Lower leg skin (tissue), 3 donors: Measurements from ENCODE around the gene HLA-DQA1.

Source experiments
- POLR2A ChIP-seq, 2 donors: fragments of 450-650 bp; IDR thresholded peaks; one replicate each; pipeline ENCODE4 v1.6.1; 2016 to 2017; ENCODE audit warnings: antibody characterized with exemption in 2 of 2, mild to moderate bottlenecking in 1 of 2, moderate library complexity in 1 of 2
- TF ChIP-seq, protein P1 (sequence below), 3 donors: fragments of 450-650 bp; IDR thresholded peaks; one replicate each; pipeline ENCODE4 v1.5.1; 2016; ENCODE audit warnings: antibody characterized with exemption in 3 of 3, mild to moderate bottlenecking in 3 of 3, moderate library complexity in 2 of 3

GRCh38 chr6:32615885-32616532 is 21.2 kb upstream of the HLA-DQA1 start:
- TF ChIP-seq, protein P1, sequence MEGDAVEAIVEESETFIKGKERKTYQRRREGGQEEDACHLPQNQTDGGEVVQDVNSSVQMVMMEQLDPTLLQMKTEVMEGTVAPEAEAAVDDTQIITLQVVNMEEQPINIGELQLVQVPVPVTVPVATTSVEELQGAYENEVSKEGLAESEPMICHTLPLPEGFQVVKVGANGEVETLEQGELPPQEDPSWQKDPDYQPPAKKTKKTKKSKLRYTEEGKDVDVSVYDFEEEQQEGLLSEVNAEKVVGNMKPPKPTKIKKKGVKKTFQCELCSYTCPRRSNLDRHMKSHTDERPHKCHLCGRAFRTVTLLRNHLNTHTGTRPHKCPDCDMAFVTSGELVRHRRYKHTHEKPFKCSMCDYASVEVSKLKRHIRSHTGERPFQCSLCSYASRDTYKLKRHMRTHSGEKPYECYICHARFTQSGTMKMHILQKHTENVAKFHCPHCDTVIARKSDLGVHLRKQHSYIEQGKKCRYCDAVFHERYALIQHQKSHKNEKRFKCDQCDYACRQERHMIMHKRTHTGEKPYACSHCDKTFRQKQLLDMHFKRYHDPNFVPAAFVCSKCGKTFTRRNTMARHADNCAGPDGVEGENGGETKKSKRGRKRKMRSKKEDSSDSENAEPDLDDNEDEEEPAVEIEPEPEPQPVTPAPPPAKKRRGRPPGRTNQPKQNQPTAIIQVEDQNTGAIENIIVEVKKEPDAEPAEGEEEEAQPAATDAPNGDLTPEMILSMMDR (IDR thresholded peaks at IDR 0.05) = no peak
- TF ChIP-seq POLR2A (IDR thresholded peaks at IDR 0.05) = no peak
